PC-9 (cell line): ENCODE results near the gene DHX38. TPM values are rescaled to one million over a fixed set of nuclear protein-coding genes. Genes with fewer than 3 reads are reported as not detected.

Source experiments
- BruUV-seq: library from RNA; stranded (reverse); fragments of 400-500 nt; replicated peaks from 2 replicates; lab custom pipeline; 2021; lab: Mats Ljungman, UMichigan
- CTCF ChIA-PET: fragments of 300-600 bp; sonication (Branson Sonifier 250); formaldehyde crosslinking; loops from one replicate; lab custom pipeline; 2022; ENCODE audit warnings: antibody characterized with exemption; lab: Charles Lee
- POLR2A ChIA-PET: fragments of 300-600 bp; sonication (Branson Sonifier 250); formaldehyde crosslinking; loops from one replicate; lab custom pipeline; 2022; ENCODE audit warnings: antibody characterized with exemption; ENCODE audit not compliant: unreplicated experiment; lab: Charles Lee
- DNase-seq, 2 experiments: peaks; one replicate each; pipeline versions ENCODE4 v3.0.0 to v3.0.0-alpha.2; 2015 to 2022; ENCODE audit warnings: mixed read lengths in 1 of 2
- H2AFZ ChIP-seq: fragments of 200-600 bp; sonication (generic); 2 replicates; pipeline ENCODE4 v1.8.1; 2017; ENCODE audit warnings: antibody characterized with exemption
- H3F3A ChIP-seq: fragments of 200-600 bp; sonication (generic); 2 replicates; pipeline ENCODE4 v1.8.1; 2017; ENCODE audit warnings: antibody characterized with exemption, mild to moderate bottlenecking, low read depth; ENCODE audit not compliant: insufficient read depth
- H3K27ac ChIP-seq: fragments of 200-600 bp; sonication (generic); 2 replicates; pipeline ENCODE4 v1.6.1; 2016; ENCODE audit warnings: mixed run types
- H3K27me3 ChIP-seq: fragments of 200-600 bp; sonication (generic); 2 replicates; pipeline ENCODE4 v1.6.1; 2016; ENCODE audit warnings: low read depth, mixed run types; ENCODE audit not compliant: insufficient read depth
- H3K36me3 ChIP-seq: fragments of 200-600 bp; sonication (generic); 2 replicates; pipeline ENCODE4 v1.6.1; 2016; ENCODE audit warnings: low read depth, mixed run types
- H3K4me1 ChIP-seq: fragments of 200-600 bp; sonication (generic); replicated peaks from 2 replicates; pipeline ENCODE4 v1.6.1; 2016; ENCODE audit warnings: mixed run types; ENCODE audit not compliant: insufficient read depth
- H3K4me2 ChIP-seq: fragments of 200-600 bp; sonication (generic); 2 replicates; pipeline ENCODE4 v1.6.1; 2017; ENCODE audit warnings: mixed run types
- H3K4me3 ChIP-seq: fragments of 200-600 bp; sonication (generic); 2 replicates; pipeline ENCODE4 v1.6.1; 2016; ENCODE audit warnings: mixed run types
- H3K79me2 ChIP-seq: fragments of 200-600 bp; sonication (generic); 2 replicates; pipeline ENCODE4 v1.6.1; 2017; ENCODE audit warnings: low read depth, mixed run types
- H3K9me2 ChIP-seq: fragments of 200-600 bp; sonication (generic); 2 replicates; pipeline ENCODE4 v1.8.1; 2017; ENCODE audit warnings: mild to moderate bottlenecking; ENCODE audit not compliant: insufficient read depth
- H3K9me3 ChIP-seq: fragments of 200-600 bp; sonication (generic); 2 replicates; pipeline ENCODE4 v1.8.1; 2016; ENCODE audit warnings: low read depth; ENCODE audit not compliant: insufficient read depth
- H4K20me1 ChIP-seq: fragments of 200-600 bp; sonication (generic); 2 replicates; pipeline ENCODE4 v1.8.1; 2017; ENCODE audit not compliant: insufficient read depth
- EZH2 ChIP-seq: fragments of 200-600 bp; sonication (generic); IDR thresholded peaks from 2 replicates; pipeline ENCODE4 v1.8.0; 2017; ENCODE audit warnings: antibody characterized with exemption, low read depth
- intact Hi-C: fragments of 100-400 bp; cut with micrococcal nuclease; formaldehyde crosslinking; loops from one replicate; pipeline ENCODE4 v1.10.0; 2022; ENCODE audit not compliant: unreplicated experiment
- total RNA-seq: library from RNA; stranded (reverse); gene quantifications from 2 replicates; pipeline ENCODE4 v1.2.3, GENCODE V29; 2021
- TF ChIP-seq, protein P1 (sequence below): fragments of 200-600 bp; sonication (generic); conservative IDR thresholded peaks from 2 replicates; pipeline ENCODE4 v1.6.1; 2017; ENCODE audit warnings: mixed run types, antibody characterized with exemption, mild to moderate bottlenecking, moderate library complexity

Gene DHX38
- total RNA-seq, 1 experiment from 2014 or later = 58.9 TPM

DNA sequence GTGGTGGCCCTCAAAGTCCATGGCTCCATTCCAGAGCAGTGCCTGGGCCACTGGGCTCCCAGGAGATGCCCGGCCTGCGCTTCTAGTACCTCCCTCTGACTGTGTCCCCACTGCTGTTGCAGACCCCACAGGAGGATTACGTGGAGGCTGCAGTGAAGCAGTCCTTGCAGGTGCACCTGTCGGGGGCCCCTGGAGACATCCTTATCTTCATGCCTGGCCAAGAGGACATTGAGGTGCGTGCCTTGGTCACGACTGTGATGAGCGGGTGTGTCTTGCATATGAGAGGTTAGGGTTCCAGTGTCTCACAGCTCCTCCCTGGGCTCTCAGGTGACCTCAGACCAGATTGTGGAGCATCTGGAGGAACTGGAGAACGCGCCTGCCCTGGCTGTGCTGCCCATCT, 11.3 kb downstream of the DHX38 start:
- no peaks in the 10 kb centered on the region for H3K4me1 ChIP-seq
- H2AFZ ChIP-seq = no peak overlapping the region
- POLR2A ChIA-PET = no interaction called here
- intact Hi-C loops = no loop called here
- H3K27me3 ChIP-seq = no peaks in the 10 kb centered on the region
- no peak for DNase-seq
- CTCF ChIA-PET = no interaction called here
- no peaks in the 10 kb centered on the region for H4K20me1 ChIP-seq
- TF ChIP-seq, protein P1, sequence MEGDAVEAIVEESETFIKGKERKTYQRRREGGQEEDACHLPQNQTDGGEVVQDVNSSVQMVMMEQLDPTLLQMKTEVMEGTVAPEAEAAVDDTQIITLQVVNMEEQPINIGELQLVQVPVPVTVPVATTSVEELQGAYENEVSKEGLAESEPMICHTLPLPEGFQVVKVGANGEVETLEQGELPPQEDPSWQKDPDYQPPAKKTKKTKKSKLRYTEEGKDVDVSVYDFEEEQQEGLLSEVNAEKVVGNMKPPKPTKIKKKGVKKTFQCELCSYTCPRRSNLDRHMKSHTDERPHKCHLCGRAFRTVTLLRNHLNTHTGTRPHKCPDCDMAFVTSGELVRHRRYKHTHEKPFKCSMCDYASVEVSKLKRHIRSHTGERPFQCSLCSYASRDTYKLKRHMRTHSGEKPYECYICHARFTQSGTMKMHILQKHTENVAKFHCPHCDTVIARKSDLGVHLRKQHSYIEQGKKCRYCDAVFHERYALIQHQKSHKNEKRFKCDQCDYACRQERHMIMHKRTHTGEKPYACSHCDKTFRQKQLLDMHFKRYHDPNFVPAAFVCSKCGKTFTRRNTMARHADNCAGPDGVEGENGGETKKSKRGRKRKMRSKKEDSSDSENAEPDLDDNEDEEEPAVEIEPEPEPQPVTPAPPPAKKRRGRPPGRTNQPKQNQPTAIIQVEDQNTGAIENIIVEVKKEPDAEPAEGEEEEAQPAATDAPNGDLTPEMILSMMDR = no peak
- no peak for TF ChIP-seq EZH2
- BruUV-seq = no TSS peak
- no peaks in the 10 kb centered on the region for H3F3A ChIP-seq
- H3K79me2 ChIP-seq = no peaks in the 10 kb centered on the region
- no peak overlapping the region for H3K4me2 ChIP-seq
- peaks cover 10% of the 10 kb centered on the region; the same call in 1 of the 2 replicates for H3K36me3 ChIP-seq
- no peak overlapping the region for H3K4me3 ChIP-seq
- H3K9me3 ChIP-seq = no peaks in the 10 kb centered on the region
- no peak overlapping the region for H3K27ac ChIP-seq
- H3K9me2 ChIP-seq = no peaks in the 10 kb centered on the region

DNA sequence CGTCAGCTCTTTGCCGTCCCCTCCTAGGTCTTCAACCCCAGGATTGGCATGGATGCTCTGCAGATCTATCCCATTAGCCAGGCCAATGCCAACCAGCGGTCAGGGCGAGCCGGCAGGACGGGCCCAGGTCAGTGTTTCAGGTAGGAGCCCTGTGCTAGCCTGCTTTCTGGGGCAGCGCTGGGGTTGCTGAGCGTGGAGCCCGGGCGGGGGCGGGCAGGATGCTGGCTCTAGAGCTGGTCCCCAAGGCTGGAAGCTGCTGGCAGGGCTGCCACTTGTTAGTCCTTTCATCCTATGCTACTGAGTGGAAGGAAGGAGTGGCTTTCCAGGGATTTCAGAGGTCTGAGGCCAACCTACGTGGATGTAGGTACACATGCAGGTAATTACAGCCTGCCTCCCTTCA, 12.3 kb downstream of the DHX38 start:
- POLR2A ChIA-PET = interaction anchor here (0.5 kb wide), 1 partner anchor 44 kb away, joined by 3 read pairs; no protein-coding TSS in a partner anchor
- Histone ChIP-seq H3K4me3 (no peak overlapping the region), H3K4me1 (no peaks in the 10 kb centered on the region), H3F3A (no peaks in the 10 kb centered on the region), H3K36me3 (peaks cover 2% of the 10 kb centered on the region; the same call in 1 of the 2 replicates), H3K9me3 (no peaks in the 10 kb centered on the region), H3K4me2 (no peak overlapping the region), H2AFZ (no peak overlapping the region), H3K27ac (no peak overlapping the region), H3K79me2 (no peaks in the 10 kb centered on the region), H3K9me2 (no peaks in the 10 kb centered on the region), H4K20me1 (no peaks in the 10 kb centered on the region), H3K27me3 (no peaks in the 10 kb centered on the region)
- intact Hi-C loops = no loop called here
- TF ChIP-seq, protein P1 = no peak
- TF ChIP-seq EZH2 = no peak
- no TSS peak for BruUV-seq
- no peak for DNase-seq
- CTCF ChIA-PET = no interaction called here

DNA sequence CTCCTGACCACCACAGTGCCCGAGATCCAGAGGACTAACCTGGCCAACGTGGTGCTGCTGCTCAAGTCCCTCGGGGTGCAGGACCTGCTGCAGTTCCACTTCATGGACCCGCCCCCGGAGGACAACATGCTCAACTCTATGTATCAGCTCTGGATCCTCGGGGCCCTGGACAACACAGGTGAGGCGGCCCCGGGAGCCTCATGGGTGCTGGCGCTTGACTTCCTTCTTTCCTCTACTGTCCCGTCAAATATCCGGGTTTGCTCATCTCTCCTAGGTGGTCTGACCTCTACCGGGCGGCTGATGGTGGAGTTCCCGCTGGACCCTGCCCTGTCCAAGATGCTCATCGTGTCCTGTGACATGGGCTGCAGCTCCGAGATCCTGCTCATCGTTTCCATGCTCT, 13.7 kb downstream of the DHX38 start:
- TF ChIP-seq EZH2 = no peak
- TF ChIP-seq, protein P1 = no peak
- intact Hi-C loops = no loop called here
- POLR2A ChIA-PET = no interaction called here
- no TSS peak for BruUV-seq
- no peak overlapping the region for H2AFZ ChIP-seq
- H3K4me3 ChIP-seq = no peak overlapping the region
- no peak overlapping the region for H3K4me2 ChIP-seq
- H3K79me2 ChIP-seq = no peaks in the 10 kb centered on the region
- no peaks in the 10 kb centered on the region for H3K9me2 ChIP-seq
- H3K36me3 ChIP-seq = no peaks in the 10 kb centered on the region; the same call in 1 of the 2 replicates
- no peaks in the 10 kb centered on the region for H3K4me1 ChIP-seq
- no peak overlapping the region for H3K27ac ChIP-seq
- H3F3A ChIP-seq = no peaks in the 10 kb centered on the region
- CTCF ChIA-PET = no interaction called here
- H3K27me3 ChIP-seq = no peaks in the 10 kb centered on the region
- DNase-seq = no peak
- no peaks in the 10 kb centered on the region for H4K20me1 ChIP-seq
- H3K9me3 ChIP-seq = no peaks in the 10 kb centered on the region
